Peyer's patch (tissue), 4 donors: ENCODE measurements around the gene CHCHD3.

Experiments
- POLR2A ChIP-seq, 2 donors: fragments of 450-650 bp; IDR thresholded peaks; one replicate each; pipeline ENCODE4 v1.5.1; 2017; ENCODE audit warnings: antibody characterized with exemption in 2 of 2, mild to moderate bottlenecking in 2 of 2, moderate library complexity in 2 of 2
- TF ChIP-seq, protein P1 (sequence below), 6 experiments: fragments of 450-650 bp in 4 of 6; fragments of 200-600 bp in 2 of 6; sonication (generic) in 1 of 6; IDR thresholded peaks; one replicate each; pipeline ENCODE4 v1.5.1; 2017 to 2019; ENCODE audit warnings: antibody characterized with exemption in 6 of 6, mild to moderate bottlenecking in 3 of 6, moderate library complexity in 1 of 6

- no peak for TF ChIP-seq POLR2A (IDR thresholded peaks at IDR 0.05)
- TF ChIP-seq, protein P1, sequence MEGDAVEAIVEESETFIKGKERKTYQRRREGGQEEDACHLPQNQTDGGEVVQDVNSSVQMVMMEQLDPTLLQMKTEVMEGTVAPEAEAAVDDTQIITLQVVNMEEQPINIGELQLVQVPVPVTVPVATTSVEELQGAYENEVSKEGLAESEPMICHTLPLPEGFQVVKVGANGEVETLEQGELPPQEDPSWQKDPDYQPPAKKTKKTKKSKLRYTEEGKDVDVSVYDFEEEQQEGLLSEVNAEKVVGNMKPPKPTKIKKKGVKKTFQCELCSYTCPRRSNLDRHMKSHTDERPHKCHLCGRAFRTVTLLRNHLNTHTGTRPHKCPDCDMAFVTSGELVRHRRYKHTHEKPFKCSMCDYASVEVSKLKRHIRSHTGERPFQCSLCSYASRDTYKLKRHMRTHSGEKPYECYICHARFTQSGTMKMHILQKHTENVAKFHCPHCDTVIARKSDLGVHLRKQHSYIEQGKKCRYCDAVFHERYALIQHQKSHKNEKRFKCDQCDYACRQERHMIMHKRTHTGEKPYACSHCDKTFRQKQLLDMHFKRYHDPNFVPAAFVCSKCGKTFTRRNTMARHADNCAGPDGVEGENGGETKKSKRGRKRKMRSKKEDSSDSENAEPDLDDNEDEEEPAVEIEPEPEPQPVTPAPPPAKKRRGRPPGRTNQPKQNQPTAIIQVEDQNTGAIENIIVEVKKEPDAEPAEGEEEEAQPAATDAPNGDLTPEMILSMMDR (IDR thresholded peaks at IDR 0.05): no peak
These were observed 70.1 kb downstream of the CHCHD3 start for GRCh38 chr7:133011746-133012145.
